ENCODE measurements around the gene USP33. TPM values are rescaled to one million over a fixed set of nuclear protein-coding genes. Genes with fewer than 3 reads are reported as not detected.

USP33 gene
- total RNA-seq, 2 experiments from 2014 or later: 47.8 to 67.0 TPM

GRCh38 chr1:77762072-77762476 is 2.4 kb upstream of the USP33 start:
- H3K4me3 ChIP-seq (ENCODE audit: low read depth, low read length, poor library complexity, severe bottlenecking): no peak overlapping the region
- TF ChIP-seq EZH2phosphoT487 (IDR thresholded peaks at IDR 0.05; ENCODE audit: borderline replicate concordance, low read depth, low read length): no peak
- no peak for TF ChIP-seq CTCF (conservative IDR thresholded peaks at IDR 0.05; ENCODE audit: low read length)
- no peak overlapping the region for H3K27ac ChIP-seq (ENCODE audit: low read depth, low read length, poor library complexity, severe bottlenecking)
- no peaks in the 10 kb centered on the region for H3K9me3 ChIP-seq (ENCODE audit: low read length)
- peaks cover 12% of the 10 kb centered on the region; the same call in 1 of the 2 replicates for H4K20me1 ChIP-seq (ENCODE audit: insufficient read depth, low read length)
- intact Hi-C loops (cut with micrococcal nuclease; ENCODE audit: unreplicated experiment): no loop called here
- BruUV-seq (replicated peaks): no TSS peak
- POLR2A ChIA-PET: no interaction called here
- peaks cover 17% of the 10 kb centered on the region for H3K4me1 ChIP-seq (ENCODE audit: insufficient read depth, low read length, poor library complexity, severe bottlenecking)
- CTCF ChIA-PET (ENCODE audit: unreplicated experiment): no interaction called here
- peaks cover 24% of the 10 kb centered on the region for H3K79me2 ChIP-seq (ENCODE audit: insufficient read depth, low read depth, low read length)
- H3K36me3 ChIP-seq (ENCODE audit: insufficient read depth, low read length): no peaks in the 10 kb centered on the region
- H3K9me2 ChIP-seq (ENCODE audit: insufficient read depth, low read length): no peaks in the 10 kb centered on the region
- DNase-seq (ENCODE audit: low spot score): no peak
- H3K4me2 ChIP-seq (ENCODE audit: low read length): no peak overlapping the region
- 0 out of 2 replicates have a peak overlapping the region, but pooled peaks have one; percentile 7 for H2AFZ ChIP-seq (ENCODE audit: low read length)

- ChIA-PET CTCF (ENCODE audit: unreplicated experiment) (no interaction called here), POLR2A (interaction anchor here (0.6 to 1.8 kb wide), 6 partner anchors 9 to 161 kb away, joined by 3 to 6 read pairs (median 5); no protein-coding TSS in a partner anchor)
- intact Hi-C loops (cut with micrococcal nuclease; ENCODE audit: unreplicated experiment): loop anchor here (2.0 to 10.0 kb wide), 3 partner anchors 75 to 247 kb away; partner anchors contain the start of genes DNAJB4 and ZZZ3
- Histone ChIP-seq H3K4me3 (ENCODE audit: low read depth, low read length, poor library complexity, severe bottlenecking) (peak overlapping the region; percentile 83), H3K36me3 (ENCODE audit: insufficient read depth, low read length) (no peaks in the 10 kb centered on the region), H3K27ac (ENCODE audit: low read depth, low read length, poor library complexity, severe bottlenecking) (no peak overlapping the region), H3K9me2 (ENCODE audit: insufficient read depth, low read length) (no peaks in the 10 kb centered on the region), H3K4me2 (ENCODE audit: low read length) (peak overlapping the region; percentile 71), H3K9me3 (ENCODE audit: low read length) (no peaks in the 10 kb centered on the region), H3K79me2 (ENCODE audit: insufficient read depth, low read depth, low read length) (peaks cover 69% of the 10 kb centered on the region), H3K4me1 (ENCODE audit: insufficient read depth, low read length, poor library complexity, severe bottlenecking) (peaks cover 36% of the 10 kb centered on the region), H4K20me1 (ENCODE audit: insufficient read depth, low read length) (peaks cover 21% of the 10 kb centered on the region; the same call in 1 of the 2 replicates), H2AFZ (ENCODE audit: low read length) (no peak overlapping the region)
- DNase-seq (ENCODE audit: low spot score): no peak
- TF ChIP-seq CTCF (conservative IDR thresholded peaks at IDR 0.05; ENCODE audit: low read length): no peak
- TF ChIP-seq EZH2phosphoT487 (IDR thresholded peaks at IDR 0.05; ENCODE audit: borderline replicate concordance, low read depth, low read length): no peak
- BruUV-seq (replicated peaks): no TSS peak
Measured at GRCh38 chr1:77757603-77758002, 2.0 kb downstream of the USP33 start.

- TF ChIP-seq CTCF (conservative IDR thresholded peaks at IDR 0.05; ENCODE audit: low read length) (no peak), EZH2phosphoT487 (IDR thresholded peaks at IDR 0.05; ENCODE audit: borderline replicate concordance, low read depth, low read length) (no peak)
- Histone ChIP-seq H4K20me1 (ENCODE audit: insufficient read depth, low read length) (peaks cover 21% of the 10 kb centered on the region; the same call in 1 of the 2 replicates), H3K79me2 (ENCODE audit: insufficient read depth, low read depth, low read length) (peaks cover 74% of the 10 kb centered on the region), H3K4me2 (ENCODE audit: low read length) (peak overlapping the region; percentile 71), H2AFZ (ENCODE audit: low read length) (no peak overlapping the region), H3K4me3 (ENCODE audit: low read depth, low read length, poor library complexity, severe bottlenecking) (peak overlapping the region; percentile 83), H3K9me3 (ENCODE audit: low read length) (no peaks in the 10 kb centered on the region), H3K36me3 (ENCODE audit: insufficient read depth, low read length) (no peaks in the 10 kb centered on the region), H3K4me1 (ENCODE audit: insufficient read depth, low read length, poor library complexity, severe bottlenecking) (peaks cover 36% of the 10 kb centered on the region), H3K27ac (ENCODE audit: low read depth, low read length, poor library complexity, severe bottlenecking) (no peak overlapping the region), H3K9me2 (ENCODE audit: insufficient read depth, low read length) (no peaks in the 10 kb centered on the region)
- intact Hi-C loops (cut with micrococcal nuclease; ENCODE audit: unreplicated experiment): loop anchor here (5.0 to 10.0 kb wide), 2 partner anchors 90 to 248 kb away; partner anchors contain the start of gene DNAJB4
- BruUV-seq (replicated peaks): no TSS peak
- ChIA-PET POLR2A (interaction anchor here (0.5 to 1.8 kb wide), 12 partner anchors 9 to 252 kb away, joined by 3 to 9 read pairs (median 5); no protein-coding TSS in a partner anchor), CTCF (ENCODE audit: unreplicated experiment) (no interaction called here)
- DNase-seq (ENCODE audit: low spot score): no peak
Measured at GRCh38 chr1:77757066-77757584, 2.5 kb downstream of the USP33 start.

Measured in OCI-LY7 (cell line).